Stimulated activated naive B cell treated with anti-CD40 and anti-IgM and Interleukin-4, amounts not matched to agents 10 μg/mL and 1 μg/mL and 100 μg/mL, for 72 hours (primary cell): ENCODE data around the gene HEPACAM.

Experiments used
- ATAC-seq, 2 donors: fragments of 150-1000 bp; cut with Tn5 transposase; replicated peaks; 2 replicates each; pipeline ENCODE4 v1.10.0; 2021; ENCODE audit warnings: moderate library complexity in 1 of 2
- DNase-seq: peaks from one replicate; pipeline ENCODE4 v3.0.0; 2021
- H3K27ac Mint-ChIP-seq: one replicate; pipeline ENCODE4 v1.8.0; 2022; ENCODE audit warnings: mild to moderate bottlenecking, mixed read lengths
- H3K27me3 Mint-ChIP-seq, 2 donors: one replicate each; pipeline ENCODE4 v1.8.0; 2022; ENCODE audit warnings: mixed read lengths in 2 of 2
- H3K36me3 Mint-ChIP-seq, 2 donors: one replicate each; pipeline ENCODE4 v1.8.0; 2022; ENCODE audit warnings: mixed read lengths in 2 of 2, mild to moderate bottlenecking in 1 of 2
- H3K4me1 Mint-ChIP-seq, 2 donors: one replicate each; pipeline ENCODE4 v1.8.0; 2022; ENCODE audit warnings: mixed read lengths in 2 of 2, mild to moderate bottlenecking in 1 of 2
- H3K4me3 Mint-ChIP-seq, 2 donors: one replicate each; pipeline ENCODE4 v1.8.0; 2022; ENCODE audit warnings: mild to moderate bottlenecking in 2 of 2, mixed read lengths in 2 of 2, moderate library complexity in 1 of 2
- H3K9me3 Mint-ChIP-seq, 2 donors: one replicate each; pipeline ENCODE4 v1.8.0; 2022; ENCODE audit warnings: mixed read lengths in 2 of 2, mild to moderate bottlenecking in 1 of 2

The HEPACAM gene

GRCh38 chr11:124900464-124900863, 35.4 kb downstream of the HEPACAM start:
- DNase-seq = no peak
- ATAC-seq = no peak
- H3K9me3 Mint-ChIP-seq = no peaks in the 10 kb centered on the region
- H3K4me3 Mint-ChIP-seq = no peak overlapping the region
- H3K36me3 Mint-ChIP-seq = no peaks in the 10 kb centered on the region
- peaks cover 44 to 46% of the 10 kb centered on the region in 2 donors for H3K27me3 Mint-ChIP-seq
- H3K27ac Mint-ChIP-seq = no peak overlapping the region
- H3K4me1 Mint-ChIP-seq = peaks cover 0 to 2% of the 10 kb centered on the region in 2 donors

- H3K9me3 Mint-ChIP-seq = no peaks in the 10 kb centered on the region
- H3K4me3 Mint-ChIP-seq = no peak overlapping the region
- H3K27ac Mint-ChIP-seq = no peak overlapping the region
- DNase-seq = no peak
- no peak for ATAC-seq
- peaks cover 0 to 2% of the 10 kb centered on the region in 2 donors for H3K4me1 Mint-ChIP-seq
- peaks cover 44 to 46% of the 10 kb centered on the region in 2 donors for H3K27me3 Mint-ChIP-seq
- H3K36me3 Mint-ChIP-seq = no peaks in the 10 kb centered on the region
These were observed 36.3 kb downstream of the HEPACAM start for GRCh38 chr11:124899383-124900145.

GRCh38 chr11:124898711-124899110, 37.1 kb downstream of the HEPACAM start:
- Mint-ChIP-seq H3K4me1 (peaks cover 0 to 2% of the 10 kb centered on the region in 2 donors), H3K27me3 (peaks cover 44 to 45% of the 10 kb centered on the region in 2 donors), H3K36me3 (no peaks in the 10 kb centered on the region), H3K9me3 (no peaks in the 10 kb centered on the region), H3K4me3 (no peak overlapping the region), H3K27ac (no peak overlapping the region)
- DNase-seq = no peak
- ATAC-seq = no peak

GRCh38 chr11:124898263-124898680, 37.6 kb downstream of the HEPACAM start:
- ATAC-seq = no peak
- Mint-ChIP-seq H3K9me3 (no peaks in the 10 kb centered on the region), H3K36me3 (no peaks in the 10 kb centered on the region), H3K4me1 (peaks cover 0 to 2% of the 10 kb centered on the region in 2 donors), H3K4me3 (no peak overlapping the region), H3K27ac (no peak overlapping the region), H3K27me3 (peaks cover 43 to 45% of the 10 kb centered on the region in 2 donors)
- no peak for DNase-seq

- Mint-ChIP-seq H3K4me3 (no peak within 1 kb of the TSS), H3K27me3 (peaks cover 38 to 45% of the 10 kb centered on the region in 2 donors), H3K9me3 (no peaks in the 10 kb centered on the region), H3K27ac (no peak within 1 kb of the TSS), H3K4me1 (peaks cover 0 to 2% of the 10 kb centered on the region in 2 donors), H3K36me3 (no peaks in the 10 kb centered on the region)
- ATAC-seq (no peak), DNase-seq (no peak)
These were observed 38.1 kb downstream of the HEPACAM start, which contains the start of gene ROBO4 for GRCh38 chr11:124897674-124898262. Gene ROBO4, minus strand, starts transcription at chr11:124897865. Its CDS starts 70 bp downstream, at chr11:124897795.

GRCh38 chr11:124896821-124897391, 38.9 kb downstream of the HEPACAM start:
- no peak overlapping the region for H3K27ac Mint-ChIP-seq
- no peak for DNase-seq
- ATAC-seq = no peak
- H3K9me3 Mint-ChIP-seq = no peaks in the 10 kb centered on the region
- no peak overlapping the region for H3K4me3 Mint-ChIP-seq
- no peaks in the 10 kb centered on the region for H3K36me3 Mint-ChIP-seq
- H3K27me3 Mint-ChIP-seq = peaks cover 44 to 45% of the 10 kb centered on the region in 2 donors
- peaks cover 0 to 2% of the 10 kb centered on the region in 2 donors for H3K4me1 Mint-ChIP-seq

GRCh38 chr11:124896071-124896750, 39.6 kb downstream of the HEPACAM start:
- Mint-ChIP-seq H3K27me3 (peaks cover 39 to 40% of the 10 kb centered on the region in 2 donors), H3K27ac (no peak overlapping the region), H3K4me1 (peaks cover 0 to 2% of the 10 kb centered on the region in 2 donors), H3K36me3 (no peaks in the 10 kb centered on the region), H3K9me3 (no peaks in the 10 kb centered on the region), H3K4me3 (no peak overlapping the region)
- ATAC-seq (no peak), DNase-seq (no peak)

GRCh38 chr11:124895471-124895971, 40.3 kb downstream of the HEPACAM start:
- Mint-ChIP-seq H3K27me3 (peaks cover 32 to 35% of the 10 kb centered on the region in 2 donors), H3K36me3 (no peaks in the 10 kb centered on the region), H3K9me3 (no peaks in the 10 kb centered on the region), H3K4me3 (no peak overlapping the region), H3K4me1 (peaks cover 0 to 2% of the 10 kb centered on the region in 2 donors), H3K27ac (no peak overlapping the region)
- ATAC-seq (no peak), DNase-seq (no peak)

GRCh38 chr11:124894606-124895430, 41.0 kb downstream of the HEPACAM start:
- Mint-ChIP-seq H3K4me1 (peaks cover 0 to 2% of the 10 kb centered on the region in 2 donors), H3K27ac (no peak overlapping the region), H3K4me3 (no peak overlapping the region), H3K36me3 (no peaks in the 10 kb centered on the region), H3K9me3 (no peaks in the 10 kb centered on the region), H3K27me3 (peaks cover 31 to 33% of the 10 kb centered on the region in 2 donors)
- DNase-seq (no peak), ATAC-seq (no peak)

- Mint-ChIP-seq H3K4me3 (no peak overlapping the region), H3K27me3 (peaks cover 24 to 26% of the 10 kb centered on the region in 2 donors), H3K4me1 (peaks cover 0 to 2% of the 10 kb centered on the region in 2 donors), H3K27ac (no peak overlapping the region), H3K36me3 (no peaks in the 10 kb centered on the region), H3K9me3 (no peaks in the 10 kb centered on the region)
- ATAC-seq (no peak), DNase-seq (no peak)
These were observed 42.0 kb downstream of the HEPACAM start for GRCh38 chr11:124893781-124894401.

- Mint-ChIP-seq H3K27me3 (peaks cover 29 to 31% of the 10 kb centered on the region in 2 donors), H3K4me3 (no peak overlapping the region), H3K27ac (peak overlapping the region; percentile 2), H3K4me1 (peaks cover 0 to 2% of the 10 kb centered on the region in 2 donors), H3K36me3 (no peaks in the 10 kb centered on the region), H3K9me3 (no peaks in the 10 kb centered on the region)
- DNase-seq (no peak), ATAC-seq (no peak)
These were observed 42.9 kb downstream of the HEPACAM start for GRCh38 chr11:124892750-124893454.

GRCh38 chr11:124892146-124892545, 43.7 kb downstream of the HEPACAM start:
- Mint-ChIP-seq H3K4me3 (no peak overlapping the region), H3K4me1 (no peaks in the 10 kb centered on the region), H3K27me3 (peaks cover 25 to 26% of the 10 kb centered on the region in 2 donors), H3K27ac (no peak overlapping the region), H3K36me3 (no peaks in the 10 kb centered on the region), H3K9me3 (no peaks in the 10 kb centered on the region)
- ATAC-seq (no peak), DNase-seq (no peak)
